OCI-LY1 (cell line): ENCODE results near the gene TPSAB1.
A peak's percentile ranks its signal among the peaks of the same experiment; 100 is the strongest.

ENCODE experiments used
- H2AFZ ChIP-seq: fragments of 200-600 bp; sonication (generic), shearing (Covaris generic); 2 replicates; pipeline ENCODE4 v1.6.0; 2014; ENCODE audit warnings: antibody characterized with exemption, mild to moderate bottlenecking, low read length
- H3F3A ChIP-seq: fragments of 200-600 bp; sonication (generic), shearing (Covaris generic); 2 replicates; pipeline ENCODE4 v1.6.0; 2014; ENCODE audit warnings: mild to moderate bottlenecking, antibody characterized with exemption, low read length, moderate library complexity; ENCODE audit not compliant: insufficient read depth
- H3K27ac ChIP-seq: fragments of 200-600 bp; sonication (generic); 2 replicates; pipeline ENCODE4 v1.5.1; 2014; ENCODE audit warnings: low read length, mixed run types, mild to moderate bottlenecking, low read depth; ENCODE audit not compliant: poor library complexity, severe bottlenecking
- H3K27me3 ChIP-seq: fragments of 200-600 bp; sonication (generic); 2 replicates; pipeline ENCODE4 v1.6.0; 2014; ENCODE audit warnings: antibody characterized with exemption, mild to moderate bottlenecking, low read length, moderate library complexity; ENCODE audit not compliant: insufficient read depth
- H3K36me3 ChIP-seq: fragments of 200-600 bp; sonication (generic); 2 replicates; pipeline ENCODE4 v1.6.1; 2014; ENCODE audit warnings: mild to moderate bottlenecking, antibody characterized with exemption, low read length, moderate library complexity, mixed read lengths; ENCODE audit not compliant: insufficient read depth
- H3K4me1 ChIP-seq: fragments of 200-600 bp; sonication (generic); 2 replicates; pipeline ENCODE4 v1.5.1; 2014; ENCODE audit warnings: mild to moderate bottlenecking, low read length, moderate library complexity; ENCODE audit not compliant: insufficient read depth, severe bottlenecking
- H3K4me2 ChIP-seq: fragments of 200-600 bp; sonication (generic), shearing (Covaris generic); 2 replicates; pipeline ENCODE4 v1.6.1; 2014; ENCODE audit warnings: low read length
- H3K4me3 ChIP-seq: fragments of 200-600 bp; sonication (generic); 2 replicates; pipeline ENCODE4 v1.5.1; 2014; ENCODE audit warnings: low read length, low read depth, mild to moderate bottlenecking, mixed read lengths; ENCODE audit not compliant: poor library complexity, severe bottlenecking
- H3K79me2 ChIP-seq: fragments of 200-600 bp; shearing (Covaris generic); 2 replicates; pipeline ENCODE4 v1.6.1; 2016; ENCODE audit warnings: mixed run types, low read length, mixed read lengths; ENCODE audit not compliant: insufficient read depth
- H3K9ac ChIP-seq: fragments of 200-600 bp; sonication (generic), shearing (Covaris generic); 2 replicates; pipeline ENCODE4 v1.6.1; 2014; ENCODE audit warnings: mild to moderate bottlenecking, low read length, mixed read lengths
- H3K9me2 ChIP-seq: fragments of 200-600 bp; sonication (generic), shearing (Covaris generic); 2 replicates; pipeline ENCODE4 v1.6.1; 2014; ENCODE audit warnings: low read depth, mild to moderate bottlenecking, low read length, mixed read lengths
- H3K9me3 ChIP-seq: fragments of 200-600 bp; shearing (Covaris generic); 2 replicates; pipeline ENCODE4 v1.6.1; 2014; ENCODE audit warnings: low read length, mixed read lengths
- H4K20me1 ChIP-seq: fragments of 200-600 bp; sonication (generic), shearing (Covaris generic); 2 replicates; pipeline ENCODE4 v1.6.0; 2016; ENCODE audit warnings: mild to moderate bottlenecking, low read length; ENCODE audit not compliant: insufficient read depth
- EZH2 ChIP-seq: fragments of 200-600 bp; sonication (generic), shearing (Covaris generic); IDR thresholded peaks from 2 replicates; pipeline ENCODE4 v1.8.0; 2017; ENCODE audit warnings: borderline replicate concordance, mixed run types, mild to moderate bottlenecking, antibody characterized with exemption, low read length, moderate library complexity, mixed read lengths
- TF ChIP-seq, protein P1 (sequence below): fragments of 200-600 bp; sonication (generic), shearing (Covaris generic); IDR thresholded peaks from 2 replicates; pipeline ENCODE4 v1.5.1; 2017; ENCODE audit warnings: mild to moderate bottlenecking, antibody characterized with exemption, low read length, moderate library complexity, mixed read lengths

TPSAB1 gene

DNA sequence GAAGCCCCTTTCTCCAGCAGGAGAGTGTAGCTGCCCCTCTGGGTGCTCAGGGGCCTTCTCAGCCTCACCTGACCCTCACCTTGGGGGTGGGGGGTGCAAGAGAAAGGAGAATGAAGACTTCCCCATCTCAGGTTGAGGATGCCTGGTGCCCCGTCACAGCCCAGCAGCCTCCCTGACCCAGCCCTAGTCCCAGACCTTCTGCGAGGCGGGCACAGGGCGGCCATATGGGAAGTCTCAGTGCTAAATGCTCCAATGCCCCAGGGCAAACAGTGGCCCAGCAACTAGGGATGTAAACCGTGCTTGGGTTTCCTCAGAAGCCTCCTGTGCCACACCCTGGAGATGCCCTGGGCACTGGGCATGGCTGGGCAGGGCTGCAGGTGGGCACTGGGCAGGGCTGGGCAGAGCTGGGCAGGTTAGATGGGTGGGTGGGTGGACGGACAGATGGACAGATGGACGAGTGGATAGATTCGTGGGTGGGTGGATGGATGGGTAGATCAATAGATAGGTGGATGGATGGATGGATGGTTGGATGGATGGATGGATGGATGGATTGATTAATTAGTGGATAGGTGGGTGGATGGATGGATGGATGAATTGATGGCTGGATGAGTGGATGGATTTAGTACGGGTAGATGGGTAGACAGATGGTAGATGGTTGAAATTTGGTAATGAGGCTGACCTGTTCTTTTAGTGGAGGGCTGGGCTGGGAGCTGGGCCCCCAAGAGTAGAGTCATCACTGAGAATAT, 32.1 kb downstream of the TPSAB1 start:
- no peaks in the 10 kb centered on the region for H4K20me1 ChIP-seq
- H3K79me2 ChIP-seq = no peaks in the 10 kb centered on the region
- H3K27me3 ChIP-seq = no peaks in the 10 kb centered on the region; the same call in 1 of the 2 replicates
- H3K4me2 ChIP-seq = peak overlapping the region; percentile 5; the same call in 1 of the 2 replicates
- no peaks in the 10 kb centered on the region for H3K9me2 ChIP-seq
- peaks cover 7% of the 10 kb centered on the region for H3K4me1 ChIP-seq
- H3K9me3 ChIP-seq = no peaks in the 10 kb centered on the region
- no peak for TF ChIP-seq EZH2
- TF ChIP-seq, protein P1, sequence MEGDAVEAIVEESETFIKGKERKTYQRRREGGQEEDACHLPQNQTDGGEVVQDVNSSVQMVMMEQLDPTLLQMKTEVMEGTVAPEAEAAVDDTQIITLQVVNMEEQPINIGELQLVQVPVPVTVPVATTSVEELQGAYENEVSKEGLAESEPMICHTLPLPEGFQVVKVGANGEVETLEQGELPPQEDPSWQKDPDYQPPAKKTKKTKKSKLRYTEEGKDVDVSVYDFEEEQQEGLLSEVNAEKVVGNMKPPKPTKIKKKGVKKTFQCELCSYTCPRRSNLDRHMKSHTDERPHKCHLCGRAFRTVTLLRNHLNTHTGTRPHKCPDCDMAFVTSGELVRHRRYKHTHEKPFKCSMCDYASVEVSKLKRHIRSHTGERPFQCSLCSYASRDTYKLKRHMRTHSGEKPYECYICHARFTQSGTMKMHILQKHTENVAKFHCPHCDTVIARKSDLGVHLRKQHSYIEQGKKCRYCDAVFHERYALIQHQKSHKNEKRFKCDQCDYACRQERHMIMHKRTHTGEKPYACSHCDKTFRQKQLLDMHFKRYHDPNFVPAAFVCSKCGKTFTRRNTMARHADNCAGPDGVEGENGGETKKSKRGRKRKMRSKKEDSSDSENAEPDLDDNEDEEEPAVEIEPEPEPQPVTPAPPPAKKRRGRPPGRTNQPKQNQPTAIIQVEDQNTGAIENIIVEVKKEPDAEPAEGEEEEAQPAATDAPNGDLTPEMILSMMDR = no peak
- no peak overlapping the region for H2AFZ ChIP-seq
- H3K27ac ChIP-seq = peak overlapping the region; percentile 18
- H3K9ac ChIP-seq = no peak overlapping the region
- H3F3A ChIP-seq = no peaks in the 10 kb centered on the region
- no peak overlapping the region for H3K4me3 ChIP-seq
- no peaks in the 10 kb centered on the region for H3K36me3 ChIP-seq

DNA sequence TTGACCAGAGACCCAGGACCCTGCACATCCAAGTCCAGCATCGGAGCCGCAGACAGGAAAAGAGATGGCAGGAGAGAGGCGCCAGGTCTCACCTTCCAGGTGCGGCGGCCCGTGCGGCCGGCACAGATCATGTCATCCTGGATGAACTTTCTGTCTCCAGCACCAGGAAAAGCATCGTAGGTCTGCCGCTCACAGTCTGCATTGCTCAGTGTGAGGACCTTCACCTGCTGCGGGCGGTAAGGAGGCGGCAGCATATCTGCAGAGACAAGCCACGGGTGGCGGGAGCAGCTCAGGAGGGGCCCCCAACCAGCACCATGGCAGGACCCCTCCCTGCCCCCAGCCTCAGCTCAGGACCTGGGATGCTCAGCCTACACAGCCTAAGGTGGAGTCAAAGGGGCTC, 33.3 kb downstream of the TPSAB1 start:
- H2AFZ ChIP-seq = no peak overlapping the region
- no peaks in the 10 kb centered on the region for H3F3A ChIP-seq
- no peak overlapping the region for H3K9ac ChIP-seq
- no peaks in the 10 kb centered on the region; the same call in 1 of the 2 replicates for H3K27me3 ChIP-seq
- no peaks in the 10 kb centered on the region for H3K9me2 ChIP-seq
- no peaks in the 10 kb centered on the region for H3K79me2 ChIP-seq
- no peaks in the 10 kb centered on the region for H3K9me3 ChIP-seq
- H3K27ac ChIP-seq = no peak overlapping the region
- no peaks in the 10 kb centered on the region for H3K36me3 ChIP-seq
- no peak overlapping the region for H3K4me2 ChIP-seq
- peaks cover 7% of the 10 kb centered on the region for H3K4me1 ChIP-seq
- no peaks in the 10 kb centered on the region for H4K20me1 ChIP-seq
- no peak overlapping the region for H3K4me3 ChIP-seq
- TF ChIP-seq EZH2 = no peak
- TF ChIP-seq, protein P1 = no peak

DNA sequence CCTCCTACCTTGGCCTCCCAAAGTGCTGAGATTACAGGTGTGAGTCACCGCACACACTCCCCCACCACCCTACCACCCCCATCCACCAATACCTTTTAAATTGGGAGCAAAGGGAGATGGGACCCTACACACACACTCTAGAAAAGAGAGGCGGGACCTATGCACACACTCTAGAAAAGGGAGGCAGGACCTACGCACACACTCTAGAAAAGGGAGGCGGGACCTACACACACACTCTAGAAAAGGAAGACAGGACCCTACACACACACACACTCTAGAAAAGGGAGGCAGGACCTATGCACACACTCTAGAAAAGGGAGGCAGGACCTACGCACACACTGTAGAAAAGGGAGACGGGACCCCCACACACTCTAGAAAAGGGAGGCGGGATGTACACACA, 34.3 kb downstream of the TPSAB1 start:
- H3K4me1 ChIP-seq = peaks cover 7% of the 10 kb centered on the region
- no peaks in the 10 kb centered on the region for H3K9me2 ChIP-seq
- no peaks in the 10 kb centered on the region for H3K36me3 ChIP-seq
- no peaks in the 10 kb centered on the region; the same call in 1 of the 2 replicates for H3K27me3 ChIP-seq
- no peak for TF ChIP-seq EZH2
- TF ChIP-seq, protein P1 = no peak
- no peak overlapping the region for H3K9ac ChIP-seq
- no peaks in the 10 kb centered on the region for H3K9me3 ChIP-seq
- H3K27ac ChIP-seq = no peak overlapping the region
- H3K4me3 ChIP-seq = no peak overlapping the region
- H3K4me2 ChIP-seq = no peak overlapping the region
- H2AFZ ChIP-seq = no peak overlapping the region
- no peaks in the 10 kb centered on the region for H3K79me2 ChIP-seq
- H3F3A ChIP-seq = no peaks in the 10 kb centered on the region
- H4K20me1 ChIP-seq = no peaks in the 10 kb centered on the region
